ENCODE measurements around the gene IL22RA1. TPM values are rescaled to one million over a fixed set of nuclear protein-coding genes. Genes with fewer than 3 reads are reported as not detected.

Gene IL22RA1
- total and polyA plus RNA-seq, 8 donors: 62.5 to 164 (median 95.3) TPM

GRCh38 chr1:24130385-24130784 is 12.6 kb downstream of the IL22RA1 start:
- H3K27me3 ChIP-seq: no peaks in the 10 kb centered on the region
- WGBS, 2 donors: 58 to 59% methylated on average over 3 of the region's 3 CpGs
- DNase-seq (no peak), FAIRE-seq (no peak), ATAC-seq (no peak)
- H3K4me1 ChIP-seq: peaks cover 57 to 72% (median 68%) of the 10 kb centered on the region in 3 donors
- TF ChIP-seq, protein P1, sequence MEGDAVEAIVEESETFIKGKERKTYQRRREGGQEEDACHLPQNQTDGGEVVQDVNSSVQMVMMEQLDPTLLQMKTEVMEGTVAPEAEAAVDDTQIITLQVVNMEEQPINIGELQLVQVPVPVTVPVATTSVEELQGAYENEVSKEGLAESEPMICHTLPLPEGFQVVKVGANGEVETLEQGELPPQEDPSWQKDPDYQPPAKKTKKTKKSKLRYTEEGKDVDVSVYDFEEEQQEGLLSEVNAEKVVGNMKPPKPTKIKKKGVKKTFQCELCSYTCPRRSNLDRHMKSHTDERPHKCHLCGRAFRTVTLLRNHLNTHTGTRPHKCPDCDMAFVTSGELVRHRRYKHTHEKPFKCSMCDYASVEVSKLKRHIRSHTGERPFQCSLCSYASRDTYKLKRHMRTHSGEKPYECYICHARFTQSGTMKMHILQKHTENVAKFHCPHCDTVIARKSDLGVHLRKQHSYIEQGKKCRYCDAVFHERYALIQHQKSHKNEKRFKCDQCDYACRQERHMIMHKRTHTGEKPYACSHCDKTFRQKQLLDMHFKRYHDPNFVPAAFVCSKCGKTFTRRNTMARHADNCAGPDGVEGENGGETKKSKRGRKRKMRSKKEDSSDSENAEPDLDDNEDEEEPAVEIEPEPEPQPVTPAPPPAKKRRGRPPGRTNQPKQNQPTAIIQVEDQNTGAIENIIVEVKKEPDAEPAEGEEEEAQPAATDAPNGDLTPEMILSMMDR (IDR thresholded peaks at IDR 0.05): no peak
- no peak overlapping the region for H3K4me3 ChIP-seq
- peaks cover 0 to 30% (median 0%) of the 10 kb centered on the region in 3 donors for H3K36me3 ChIP-seq
- H3K9me3 ChIP-seq: no peaks in the 10 kb centered on the region
- H3K27ac ChIP-seq: peak overlapping the region in 1 of 4 donors; percentile 19
- intact Hi-C loops (cut with DNase I): no loop called here

DNA sequence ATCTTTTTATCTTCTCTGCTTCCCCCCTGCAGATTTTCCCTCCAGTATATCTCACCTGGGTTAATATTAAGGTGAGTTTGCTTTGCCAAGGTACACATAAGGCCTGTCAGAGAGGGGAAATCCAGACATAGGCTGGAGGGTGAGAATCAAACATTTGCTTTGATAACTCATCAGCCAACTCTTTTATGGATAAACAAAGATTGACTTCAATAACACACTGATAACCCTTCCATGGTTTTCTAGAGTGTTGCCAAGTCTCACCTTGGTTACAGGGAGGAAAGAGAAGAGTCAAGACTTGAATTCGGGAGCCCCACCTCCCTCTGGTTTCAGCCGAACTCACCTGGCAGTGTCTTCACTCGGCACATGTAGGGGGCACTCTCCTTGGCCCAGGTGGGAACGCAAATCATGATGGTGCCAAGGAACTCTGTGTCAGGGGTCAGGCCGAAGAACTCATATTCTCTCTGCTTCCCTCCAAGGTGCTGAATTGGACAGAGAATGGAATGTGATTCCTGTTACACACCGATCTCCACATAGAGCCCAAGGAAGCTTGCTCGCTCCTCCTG is 15.1 kb downstream of the IL22RA1 start:
- ATAC-seq: peak; percentile 69 to 85 (median 83)
- Histone ChIP-seq H3K4me3 (no peak overlapping the region), H3K9me3 (no peaks in the 10 kb centered on the region), H3K36me3 (peaks cover 0 to 34% (median 0%) of the 10 kb centered on the region in 3 donors), H3K4me1 (peaks cover 58 to 66% (median 66%) of the 10 kb centered on the region in 3 donors), H3K27me3 (no peaks in the 10 kb centered on the region), H3K27ac (peak overlapping the region; percentile 37 to 71 (median 57))
- TF ChIP-seq, protein P1 (IDR thresholded peaks at IDR 0.05): no peak
- 22 to 26% methylated on average over 7 of the region's 7 CpGs for WGBS, 2 donors
- peak in 4 of 6 donors; percentile 50 to 70 (median 60) for DNase-seq
- no peak for FAIRE-seq
- intact Hi-C loops (cut with DNase I): no loop called here

- Histone ChIP-seq H3K27me3 (no peaks in the 10 kb centered on the region), H3K36me3 (peaks cover 0 to 35% (median 0%) of the 10 kb centered on the region in 3 donors), H3K9me3 (no peaks in the 10 kb centered on the region), H3K4me3 (no peak overlapping the region), H3K27ac (peak overlapping the region; percentile 37 to 71 (median 57)), H3K4me1 (peaks cover 56 to 66% (median 65%) of the 10 kb centered on the region in 3 donors)
- peak; percentile 44 to 61 (median 56) for ATAC-seq
- peak in 1 of 6 donors; percentile 48 for DNase-seq
- TF ChIP-seq, protein P1 (IDR thresholded peaks at IDR 0.05): no peak
- intact Hi-C loops (cut with DNase I): no loop called here
- FAIRE-seq: no peak
- WGBS, 2 donors: 29 to 33% methylated on average over 3 of the region's 3 CpGs
Observed at GRCh38 chr1:24127134-24127800, 15.7 kb downstream of the IL22RA1 start.

GRCh38 chr1:24126672-24127023 is 16.3 kb downstream of the IL22RA1 start:
- DNase-seq: no peak
- ATAC-seq: no peak

More at GRCh38 chr1:24126672-24127023, 16.3 kb downstream of the IL22RA1 start:
- H3K4me1 ChIP-seq: peaks cover 62 to 71% (median 70%) of the 10 kb centered on the region in 3 donors
- H3K27me3 ChIP-seq: no peaks in the 10 kb centered on the region
- H3K4me3 ChIP-seq: no peak overlapping the region
- FAIRE-seq: no peak
- intact Hi-C loops (cut with DNase I): no loop called here
- WGBS, 2 donors: 57 to 74% methylated on average over 5 of the region's 5 CpGs
- peaks cover 0 to 35% (median 0%) of the 10 kb centered on the region in 3 donors for H3K36me3 ChIP-seq
- peak overlapping the region in 2 of 4 donors; percentile 51 to 63 for H3K27ac ChIP-seq
- H3K9me3 ChIP-seq: no peaks in the 10 kb centered on the region
- TF ChIP-seq, protein P1 (IDR thresholded peaks at IDR 0.05): no peak
